K562 (cell line): ENCODE measurements around the gene E2F2. TPM values are rescaled to one million over a fixed set of nuclear protein-coding genes. Genes with fewer than 3 reads are reported as not detected.

ENCODE experiments used
- ARID1B ChIP-seq: fragments of 450-650 bp; IDR thresholded peaks from 2 replicates; pipeline ENCODE4 v1.6.1; 2016; ENCODE audit warnings: antibody characterized with exemption, mild to moderate bottlenecking, inconsistent platforms
- CAMTA2 ChIP-seq: fragments of 250-450 bp; sonication (Bioruptor Pico); conservative IDR thresholded peaks from 2 replicates; pipeline ENCODE4 v1.5.1; 2022
- COPS2 ChIP-seq: fragments of 450-650 bp; conservative IDR thresholded peaks from 2 replicates; pipeline ENCODE4 v1.6.1; 2016; ENCODE audit warnings: mild to moderate bottlenecking, moderate library complexity
- GMEB1 ChIP-seq: fragments of 250-450 bp; sonication (Bioruptor Pico); IDR thresholded peaks from 2 replicates; pipeline ENCODE4 v1.4.0; 2020; ENCODE audit warnings: mild to moderate bottlenecking
- HDAC6 ChIP-seq: IDR thresholded peaks from 2 replicates; pipeline ENCODE4 v1.6.1; 2012; ENCODE audit warnings: low read depth, mild to moderate bottlenecking, control low read depth, inconsistent platforms, low read length, moderate library complexity
- IFI16 ChIP-seq: fragments of 250-450 bp; sonication (Bioruptor Pico); IDR thresholded peaks from 2 replicates; pipeline ENCODE4 v2.1.2; 2022; ENCODE audit warnings: mild to moderate bottlenecking, inconsistent platforms
- KLF6 ChIP-seq: fragments of 250-450 bp; sonication (Bioruptor Pico); IDR thresholded peaks from 2 replicates; pipeline ENCODE4 v1.4.0; 2020; ENCODE audit warnings: mild to moderate bottlenecking, moderate library complexity, borderline replicate concordance
- NCOA6 ChIP-seq: fragments of 450-650 bp; IDR thresholded peaks from 2 replicates; pipeline ENCODE4 v1.6.1; 2017; ENCODE audit warnings: mild to moderate bottlenecking
- POLR3G ChIP-seq: IDR thresholded peaks from 2 replicates; pipeline ENCODE4 v1.6.1; 2011; ENCODE audit not compliant: insufficient read length, insufficient replicate concordance; ENCODE audit errors: extremely low read depth
- RREB1 ChIP-seq: fragments of 250-450 bp; sonication (Bioruptor Pico); IDR thresholded peaks from 2 replicates; pipeline ENCODE4 v1.4.0; 2020
- SREBF2 ChIP-seq: sonication (generic); formaldehyde crosslinking; IDR thresholded peaks from 2 replicates; pipeline ENCODE4 v1.4.0; 2020; ENCODE audit warnings: mild to moderate bottlenecking, missing genetic modification reagents
- TARDBP ChIP-seq: fragments of 450-650 bp; IDR thresholded peaks from 2 replicates; pipeline ENCODE4 v1.6.1; 2016
- ZFX ChIP-seq: sonication (generic); formaldehyde crosslinking; IDR thresholded peaks from 2 replicates; pipeline ENCODE4 v1.8.0; 2022; ENCODE audit warnings: mild to moderate bottlenecking, missing genetic modification reagents, moderate library complexity
- ZNF324 ChIP-seq: fragments of 250-450 bp; sonication (Bioruptor Pico); IDR thresholded peaks from 2 replicates; pipeline ENCODE4 v1.4.0; 2020; ENCODE audit warnings: mild to moderate bottlenecking
- ZNF354B ChIP-seq: fragments of 250-450 bp; sonication (Bioruptor Pico); IDR thresholded peaks from 2 replicates; pipeline ENCODE4 v1.4.0; 2020
- ZNF431 ChIP-seq: sonication (generic); formaldehyde crosslinking; IDR thresholded peaks from 2 replicates; pipeline ENCODE4 v1.8.0; 2022; ENCODE audit warnings: mild to moderate bottlenecking, missing genetic modification reagents
- ZNF707 ChIP-seq: fragments of 250-450 bp; sonication (Bioruptor Pico); conservative IDR thresholded peaks from 2 replicates; pipeline ENCODE4 v1.8.0; 2022; ENCODE audit warnings: inconsistent platforms, mild to moderate bottlenecking, moderate library complexity
- polyA plus RNA-seq, 8 experiments: library from polyadenylated mRNA; depleted of rRNA in 4 of 8; stranded (reverse) in 5 of 8; unstranded in 3 of 8; fragments of >200 nt; fragmentation: Nextera tagmentation in 2 of 8; fragmentation: Illumina TruSeq in 1 of 8; extraction: Ambion mirVana in 2 of 8; extraction: Trizol in 1 of 8; gene quantifications; 2 replicates each; pipeline versions ENCODE4 v1.2.1 to v1.2.3, GENCODE V29; 2011 to 2014; ENCODE audit warnings: inconsistent platforms in 1 of 8, missing spikeins in 1 of 8
- total RNA-seq, 7 experiments: library from RNA; depleted of rRNA in 6 of 7; stranded (reverse); fragments of >200 nt in 6 of 7; fragmentation: Illumina TruSeq in 2 of 7; extraction: Trizol in 2 of 7; gene quantifications; 2 replicates each; pipeline versions ENCODE4 v1.2.1 to v1.2.3, GENCODE V29; 2011 to 2021; ENCODE audit warnings: low replicate concordance in 1 of 7
- TF ChIP-seq, protein P1 (sequence below): fragments of 250-450 bp; sonication (Bioruptor Pico); IDR thresholded peaks from 2 replicates; pipeline ENCODE4 v1.8.0; 2022; ENCODE audit warnings: inconsistent platforms, mild to moderate bottlenecking, moderate library complexity, borderline replicate concordance

The E2F2 gene
- total and polyA plus RNA-seq, 9 of the 15 experiments (the other 6 are each of a cell fraction or from before 2014, with no cell fraction given), result 3.1 to 25.3 (median 11.4) TPM

DNA sequence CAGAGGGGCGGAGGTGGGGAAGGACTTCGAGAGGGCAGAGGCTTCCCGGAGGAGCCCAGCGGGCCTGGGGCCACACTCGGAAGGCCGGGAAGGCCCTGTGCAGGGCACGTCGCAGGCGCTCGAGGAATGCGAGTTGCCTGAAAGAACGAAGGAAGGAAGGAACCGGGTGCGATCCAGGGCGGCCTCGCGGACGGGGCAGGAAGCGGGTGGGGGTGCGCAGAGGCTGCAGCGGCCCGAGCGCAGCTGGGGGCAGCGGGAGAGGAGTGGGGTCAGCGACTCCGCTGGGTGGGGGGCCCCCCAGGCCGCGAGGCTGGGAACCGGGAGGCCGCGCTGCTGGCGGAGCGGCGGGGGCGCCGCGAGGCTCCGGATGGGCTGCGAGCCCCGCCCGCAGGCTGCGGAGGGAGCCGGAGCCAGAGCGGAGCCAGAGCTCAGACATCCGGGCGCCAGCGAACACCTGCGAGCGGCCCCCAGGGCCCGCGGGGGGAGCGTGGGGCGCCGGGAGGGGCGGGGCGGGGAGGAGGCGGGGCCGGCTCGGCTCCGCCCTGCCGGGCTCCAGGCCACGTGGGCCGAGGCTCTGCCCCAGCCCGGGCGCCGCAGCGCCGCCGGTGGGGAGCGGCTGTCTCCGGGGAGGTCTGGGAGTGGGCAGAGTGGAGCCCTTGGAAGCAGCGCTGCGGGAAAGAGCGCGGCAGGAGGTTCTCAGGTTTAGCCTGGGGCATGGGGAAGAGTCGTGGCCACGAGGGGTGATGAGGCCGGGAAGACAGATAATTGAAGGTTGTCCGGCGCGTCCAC lies 23.6 kb upstream of the E2F2 start (continued):
- no peak for TF ChIP-seq GMEB1 (CRISPR knock-in tag)
- no peak for TF ChIP-seq ZNF431 (CRISPR knock-in tag)
- no peak for TF ChIP-seq POLR3G
- TF ChIP-seq, protein P1, sequence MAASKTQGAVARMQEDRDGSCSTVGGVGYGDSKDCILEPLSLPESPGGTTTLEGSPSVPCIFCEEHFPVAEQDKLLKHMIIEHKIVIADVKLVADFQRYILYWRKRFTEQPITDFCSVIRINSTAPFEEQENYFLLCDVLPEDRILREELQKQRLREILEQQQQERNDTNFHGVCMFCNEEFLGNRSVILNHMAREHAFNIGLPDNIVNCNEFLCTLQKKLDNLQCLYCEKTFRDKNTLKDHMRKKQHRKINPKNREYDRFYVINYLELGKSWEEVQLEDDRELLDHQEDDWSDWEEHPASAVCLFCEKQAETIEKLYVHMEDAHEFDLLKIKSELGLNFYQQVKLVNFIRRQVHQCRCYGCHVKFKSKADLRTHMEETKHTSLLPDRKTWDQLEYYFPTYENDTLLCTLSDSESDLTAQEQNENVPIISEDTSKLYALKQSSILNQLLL, result no peak
- no peak for TF ChIP-seq SREBF2
- TF ChIP-seq ARID1B, result no peak
- 0 out of 2 replicates have a peak, but pooled peaks have one; percentile 25 for TF ChIP-seq CAMTA2 (CRISPR knock-in tag)
- TF ChIP-seq ZNF324, result no peak
- TF ChIP-seq IFI16, result no peak
- TF ChIP-seq KLF6 (CRISPR knock-in tag), result no peak
- TF ChIP-seq RREB1, result no peak
- TF ChIP-seq COPS2, result no peak
- TF ChIP-seq ZNF707 (CRISPR knock-in tag), result no peak
- TF ChIP-seq TARDBP, result no peak
- TF ChIP-seq ZFX (CRISPR knock-in tag), result peak; percentile 80
- TF ChIP-seq ZNF354B (CRISPR knock-in tag), result no peak
- no peak for TF ChIP-seq NCOA6
- TF ChIP-seq HDAC6, result no peak
